Measurements from ENCODE around the gene NRG3.
"Not testable (repeated sequence)": the region's sequence is repeated elsewhere in the genome, so short reads cannot be mapped to it uniquely, and the experiment has no call there.

NRG3 gene

GRCh38 chr10:82056391-82056790 is 181.4 kb downstream of the NRG3 start:
- intact Hi-C loops (cut with DNase I): no loop called here

GRCh38 chr10:82067192-82067591 is 192.2 kb downstream of the NRG3 start:
- intact Hi-C loops (cut with DNase I); DNase-seq: not testable (repeated sequence)

More at GRCh38 chr10:82056391-82056790, 181.4 kb downstream of the NRG3 start:
- DNase-seq: no peak

- no peak for DNase-seq
- intact Hi-C loops (cut with DNase I): no loop called here
These were observed 193.5 kb downstream of the NRG3 start for GRCh38 chr10:82068501-82068900.

- intact Hi-C loops (cut with DNase I): no loop called here
- no peak for DNase-seq
These were observed 196.2 kb downstream of the NRG3 start for GRCh38 chr10:82071231-82071630.

GRCh38 chr10:82072124-82072523 is 197.1 kb downstream of the NRG3 start:
- DNase-seq: no peak

GRCh38 chr10:82075605-82076004 is 200.6 kb downstream of the NRG3 start:
- no peak for DNase-seq
- intact Hi-C loops (cut with DNase I): no loop called here

More at GRCh38 chr10:82072124-82072523, 197.1 kb downstream of the NRG3 start:
- intact Hi-C loops (cut with DNase I): no loop called here

- peak in 16 of 42 donors; percentile 2 to 67 (median 25) for DNase-seq
- intact Hi-C loops (cut with DNase I): no loop called here
These were observed 209.5 kb downstream of the NRG3 start for GRCh38 chr10:82084496-82084895.

GRCh38 chr10:82084904-82085303 is 209.9 kb downstream of the NRG3 start:
- intact Hi-C loops (cut with DNase I): no loop called here
- DNase-seq: no peak

GRCh38 chr10:82089327-82089726 is 214.3 kb downstream of the NRG3 start:
- peak in 23 of 42 donors; percentile 3 to 63 (median 21) for DNase-seq
- intact Hi-C loops (cut with DNase I): no loop called here

GRCh38 chr10:82091413-82091812 is 216.4 kb downstream of the NRG3 start:
- DNase-seq: no peak
- intact Hi-C loops (cut with DNase I): no loop called here

GRCh38 chr10:82092111-82092510 is 217.1 kb downstream of the NRG3 start:
- intact Hi-C loops (cut with DNase I): no loop called here

GRCh38 chr10:82124713-82125112 is 249.7 kb downstream of the NRG3 start:
- intact Hi-C loops (cut with DNase I): no loop called here
- no peak for DNase-seq

More at GRCh38 chr10:82092111-82092510, 217.1 kb downstream of the NRG3 start:
- DNase-seq: no peak

GRCh38 chr10:82128527-82128926 is 253.5 kb downstream of the NRG3 start:
- intact Hi-C loops (cut with DNase I): no loop called here

GRCh38 chr10:82136103-82136502 is 261.1 kb downstream of the NRG3 start:
- intact Hi-C loops (cut with DNase I): no loop called here
- DNase-seq: no peak

More at GRCh38 chr10:82128527-82128926, 253.5 kb downstream of the NRG3 start:
- DNase-seq: no peak

GRCh38 chr10:82144153-82144552 is 269.2 kb downstream of the NRG3 start:
- no peak for DNase-seq
- intact Hi-C loops (cut with DNase I): no loop called here

- intact Hi-C loops (cut with DNase I): no loop called here
- no peak for DNase-seq
These were observed 273.8 kb downstream of the NRG3 start for GRCh38 chr10:82148764-82149163.

- DNase-seq: no peak
These were observed 274.7 kb downstream of the NRG3 start for GRCh38 chr10:82149674-82150073.

GRCh38 chr10:82150123-82150900 is 275.3 kb downstream of the NRG3 start:
- peak in 38 of 42 donors; percentile 5 to 72 (median 34) for DNase-seq
- intact Hi-C loops (cut with DNase I): no loop called here

More at GRCh38 chr10:82149674-82150073, 274.7 kb downstream of the NRG3 start:
- intact Hi-C loops (cut with DNase I): no loop called here

- DNase-seq: no peak
- intact Hi-C loops (cut with DNase I): no loop called here
These were observed 285.3 kb downstream of the NRG3 start for GRCh38 chr10:82160307-82160706.

- DNase-seq: no peak
- intact Hi-C loops (cut with DNase I): no loop called here
These were observed 286.3 kb downstream of the NRG3 start for GRCh38 chr10:82161264-82161663.
